Central memory CD8-positive, alpha-beta T cell (primary cell): ENCODE results near the gene CNKSR3.

ENCODE experiments used
- ATAC-seq: fragments of 150-1000 bp; cut with Tn5 transposase; replicated peaks from 2 replicates; pipeline ENCODE4 v1.10.0; 2022; ENCODE audit warnings: mild to moderate bottlenecking, moderate FRiP score, moderate number of reproducible peaks; ENCODE audit not compliant: poor library complexity, severe bottlenecking; ENCODE audit errors: extremely low read depth
- DNase-seq, 2 donors: peaks; one replicate each; pipeline ENCODE4 v3.0.0; 2021; ENCODE audit warnings: low spot score in 2 of 2
- H3K27ac Mint-ChIP-seq: one replicate; pipeline ENCODE4 v1.8.0; 2022; ENCODE audit warnings: low read depth, mild to moderate bottlenecking, moderate library complexity, mixed read lengths
- H3K27me3 Mint-ChIP-seq: one replicate; pipeline ENCODE4 v1.8.0; 2022; ENCODE audit warnings: mixed read lengths
- H3K36me3 Mint-ChIP-seq: one replicate; pipeline ENCODE4 v1.8.0; 2022; ENCODE audit warnings: mild to moderate bottlenecking, moderate library complexity, mixed read lengths; ENCODE audit not compliant: insufficient read depth
- H3K4me1 Mint-ChIP-seq: one replicate; pipeline ENCODE4 v1.8.0; 2022; ENCODE audit warnings: mixed read lengths
- H3K4me3 Mint-ChIP-seq: one replicate; pipeline ENCODE4 v1.8.0; 2022; ENCODE audit warnings: mild to moderate bottlenecking, moderate library complexity, mixed read lengths
- H3K9me3 Mint-ChIP-seq: one replicate; pipeline ENCODE4 v1.8.0; 2022; ENCODE audit warnings: mixed read lengths

The CNKSR3 gene

DNA sequence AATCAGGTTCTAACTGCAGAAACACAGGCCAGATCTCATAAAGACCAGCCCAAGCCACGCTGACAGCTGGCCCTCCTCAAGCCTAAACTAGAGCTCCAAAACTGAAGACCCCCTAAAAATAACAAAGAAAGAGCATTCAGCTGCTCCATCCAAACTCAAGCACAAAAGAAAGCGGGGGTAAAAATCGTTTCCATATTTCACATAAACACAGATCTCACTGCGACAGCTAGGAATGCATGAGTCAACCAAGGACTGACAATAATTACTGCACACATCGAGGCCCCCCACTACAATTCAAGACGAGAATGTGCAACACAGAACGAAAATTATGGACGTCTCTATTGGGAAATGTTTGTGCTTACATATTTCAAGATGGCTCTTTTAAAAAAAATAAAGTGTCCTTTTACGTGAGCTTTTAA lies 31.1 kb downstream of the CNKSR3 start:
- H3K36me3 Mint-ChIP-seq = no peaks in the 10 kb centered on the region
- no peaks in the 10 kb centered on the region for H3K4me1 Mint-ChIP-seq
- DNase-seq (no peak), ATAC-seq (no peak)
- no peak overlapping the region for H3K4me3 Mint-ChIP-seq
- no peaks in the 10 kb centered on the region for H3K9me3 Mint-ChIP-seq
- H3K27me3 Mint-ChIP-seq = peaks cover 11% of the 10 kb centered on the region
- H3K27ac Mint-ChIP-seq = no peak overlapping the region

DNA sequence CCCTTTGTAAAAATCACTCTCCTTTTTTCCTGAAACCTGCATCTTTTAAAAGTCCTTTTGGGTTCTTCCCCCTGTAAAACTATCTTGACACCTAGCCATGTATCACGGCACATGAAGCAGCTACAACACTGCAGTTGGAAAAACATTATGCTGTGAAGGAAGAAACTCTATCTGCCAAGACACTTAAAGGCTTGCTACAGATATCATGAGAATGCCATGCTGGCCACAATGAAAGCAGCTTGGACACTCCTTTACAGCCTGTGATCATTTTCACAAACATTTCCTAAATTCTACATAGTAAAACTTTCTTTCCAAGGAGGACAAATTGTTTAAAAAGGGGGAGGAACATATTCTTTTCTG lies 31.8 kb downstream of the CNKSR3 start:
- DNase-seq = no peak
- H3K9me3 Mint-ChIP-seq = no peaks in the 10 kb centered on the region
- peak overlapping the region; percentile 10 for H3K27ac Mint-ChIP-seq
- no peak for ATAC-seq
- no peaks in the 10 kb centered on the region for H3K36me3 Mint-ChIP-seq
- no peaks in the 10 kb centered on the region for H3K4me1 Mint-ChIP-seq
- H3K27me3 Mint-ChIP-seq = peaks cover 11% of the 10 kb centered on the region
- H3K4me3 Mint-ChIP-seq = no peak overlapping the region

DNA sequence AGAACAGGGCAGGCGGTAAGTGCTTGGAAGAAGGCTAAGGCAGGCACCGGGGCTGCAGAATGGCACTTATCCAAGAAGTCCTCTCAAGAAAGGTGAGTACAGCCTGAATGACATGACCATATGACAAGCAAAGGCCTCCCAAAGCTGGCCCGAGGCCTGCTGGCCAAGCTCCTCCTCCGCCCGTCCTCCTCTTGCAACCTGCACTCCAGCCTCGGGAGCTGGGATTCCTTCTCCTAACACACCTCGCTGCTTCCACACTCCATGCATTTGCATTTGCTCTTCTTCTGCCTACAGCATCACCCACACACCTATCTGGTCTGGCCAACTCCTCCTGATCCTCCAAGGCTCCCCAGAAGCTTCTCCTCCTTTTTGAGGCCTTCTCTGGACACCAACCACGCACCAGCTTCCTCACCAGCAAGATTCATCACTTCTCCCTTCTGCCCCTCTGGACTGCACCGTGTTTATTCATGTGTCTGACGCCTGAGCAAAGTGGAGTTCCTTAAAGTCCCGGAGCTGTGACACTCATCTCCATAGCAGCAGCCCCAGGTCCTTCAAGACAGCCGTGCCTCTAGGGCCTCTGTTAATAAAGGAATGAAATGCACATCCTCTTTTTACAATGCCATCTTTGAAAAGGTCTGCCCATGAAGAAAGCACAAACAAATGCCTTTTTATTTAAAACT lies 32.3 kb downstream of the CNKSR3 start:
- Mint-ChIP-seq H3K36me3 (no peaks in the 10 kb centered on the region), H3K4me1 (no peaks in the 10 kb centered on the region), H3K9me3 (no peaks in the 10 kb centered on the region), H3K4me3 (no peak overlapping the region), H3K27ac (peak overlapping the region; percentile 10), H3K27me3 (peaks cover 14% of the 10 kb centered on the region)
- DNase-seq = no peak
- ATAC-seq = no peak

DNA sequence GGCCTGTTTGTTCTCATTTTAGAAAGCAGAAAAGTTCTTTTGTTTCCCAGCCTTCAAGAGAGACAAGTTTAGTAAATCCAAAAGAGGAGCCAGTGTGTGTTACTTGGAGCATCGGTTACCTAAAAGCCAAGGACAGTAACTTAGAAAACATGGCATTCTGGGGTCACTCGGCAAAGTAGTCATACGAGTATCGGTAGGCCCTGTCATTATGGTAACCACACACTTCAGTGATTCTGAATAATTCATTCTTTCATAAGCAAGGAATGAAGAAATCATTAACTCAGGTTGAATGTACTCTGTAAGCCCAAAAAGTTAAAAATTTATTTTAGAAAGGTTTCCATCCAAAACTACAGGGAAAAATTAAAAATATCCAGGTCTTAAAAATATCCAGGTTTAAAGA lies 34.0 kb downstream of the CNKSR3 start:
- no peak overlapping the region for H3K27ac Mint-ChIP-seq
- H3K27me3 Mint-ChIP-seq = peaks cover 27% of the 10 kb centered on the region
- ATAC-seq = no peak
- no peaks in the 10 kb centered on the region for H3K36me3 Mint-ChIP-seq
- no peak for DNase-seq
- H3K4me1 Mint-ChIP-seq = no peaks in the 10 kb centered on the region
- H3K4me3 Mint-ChIP-seq = no peak overlapping the region
- no peaks in the 10 kb centered on the region for H3K9me3 Mint-ChIP-seq

DNA sequence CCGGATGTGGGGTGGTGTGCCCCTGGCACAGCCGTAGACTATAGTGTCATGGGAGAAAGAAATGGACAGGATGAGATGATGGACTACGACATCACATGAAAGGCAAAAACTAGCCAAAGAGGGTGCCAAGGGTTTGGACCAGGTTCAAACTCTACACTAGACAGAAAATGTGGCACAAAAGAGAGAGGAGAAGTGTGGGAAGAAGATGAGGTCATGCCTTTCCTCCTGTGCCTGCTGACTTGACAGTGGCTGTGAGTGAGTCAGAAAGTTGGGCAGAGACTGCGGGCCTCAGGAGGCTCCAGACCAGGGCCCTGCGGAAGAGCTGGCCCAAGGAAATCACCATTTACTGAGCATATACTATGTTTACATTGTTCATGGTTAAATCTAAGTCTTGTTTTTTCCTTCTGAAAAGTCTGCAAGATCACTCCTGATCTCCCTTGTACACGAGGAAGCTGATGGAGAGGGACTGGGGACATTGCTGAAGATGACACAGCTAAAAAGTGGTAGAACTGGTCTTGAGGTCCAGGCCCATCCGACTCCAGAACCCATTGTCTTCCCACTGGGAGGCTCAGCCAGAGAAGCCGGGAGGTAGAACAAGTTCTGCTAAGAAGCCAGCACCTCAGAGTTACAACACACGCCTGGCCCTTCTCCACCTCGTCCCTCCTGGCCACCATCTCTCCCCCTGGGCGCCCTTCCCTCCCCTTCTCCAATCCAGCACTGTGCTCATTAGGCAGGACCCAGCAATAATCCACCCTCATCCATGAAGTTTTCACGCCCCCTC lies 35.6 kb downstream of the CNKSR3 start:
- Mint-ChIP-seq H3K36me3 (no peaks in the 10 kb centered on the region), H3K9me3 (no peaks in the 10 kb centered on the region), H3K4me1 (no peaks in the 10 kb centered on the region), H3K4me3 (no peak overlapping the region), H3K27ac (no peak overlapping the region), H3K27me3 (peaks cover 27% of the 10 kb centered on the region)
- ATAC-seq (no peak), DNase-seq (no peak)

DNA sequence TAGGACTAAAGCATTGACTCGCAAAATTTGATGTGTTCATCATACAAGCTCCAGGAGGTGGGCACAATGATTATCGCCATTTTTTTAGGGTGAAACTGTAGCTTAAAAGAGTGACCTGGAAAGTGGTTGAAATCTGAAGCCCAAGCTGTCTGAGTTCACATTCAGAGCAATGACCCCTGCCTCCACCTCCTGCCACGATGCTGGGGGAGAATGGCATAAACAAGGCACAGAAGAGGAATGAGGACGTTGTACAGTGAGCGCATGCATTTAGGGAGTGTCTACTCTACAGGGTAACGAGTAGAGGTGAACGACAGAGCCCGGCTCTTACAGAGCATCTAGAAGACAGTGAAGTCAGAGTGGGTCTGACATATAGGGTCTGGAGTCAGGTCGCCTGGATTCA lies 37.2 kb downstream of the CNKSR3 start:
- no peaks in the 10 kb centered on the region for H3K36me3 Mint-ChIP-seq
- DNase-seq (no peak), ATAC-seq (no peak)
- H3K4me3 Mint-ChIP-seq = no peak overlapping the region
- H3K4me1 Mint-ChIP-seq = no peaks in the 10 kb centered on the region
- H3K27ac Mint-ChIP-seq = no peak overlapping the region
- no peaks in the 10 kb centered on the region for H3K9me3 Mint-ChIP-seq
- peaks cover 22% of the 10 kb centered on the region for H3K27me3 Mint-ChIP-seq

DNA sequence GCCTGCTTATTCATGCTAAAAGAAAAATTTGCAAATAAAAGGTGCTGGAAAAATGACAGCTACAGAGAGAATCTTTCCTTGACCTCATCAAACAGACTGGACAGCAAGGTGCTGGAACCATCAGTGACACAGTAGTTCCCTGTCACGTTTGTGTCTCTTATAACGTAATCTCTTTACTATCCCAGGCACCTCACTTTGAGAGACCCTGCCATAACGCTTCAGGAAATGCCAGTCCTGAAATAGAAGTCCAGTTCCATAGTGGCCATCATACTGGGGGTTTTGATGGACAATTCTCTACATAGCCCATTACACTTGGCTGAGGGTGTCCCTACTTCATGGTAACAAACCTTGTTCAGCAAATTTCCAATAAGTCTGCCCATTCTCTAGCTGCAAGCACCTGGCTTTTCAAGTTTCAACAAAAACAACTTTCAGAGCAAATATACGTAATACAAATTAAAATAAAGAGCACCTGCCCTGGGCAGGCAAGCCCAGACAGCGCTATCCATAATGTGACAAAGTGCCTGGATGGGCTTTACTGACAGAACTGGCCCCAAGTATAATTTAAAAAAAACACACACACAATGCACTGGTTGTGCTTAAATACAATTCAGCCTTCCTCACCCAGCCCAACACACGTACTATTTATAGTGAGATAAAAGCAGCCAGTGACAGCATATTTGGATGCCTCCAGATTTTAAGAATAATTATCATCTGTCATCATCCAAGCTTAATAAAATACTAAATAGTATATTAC lies 38.7 kb downstream of the CNKSR3 start:
- ATAC-seq = no peak
- Mint-ChIP-seq H3K36me3 (no peaks in the 10 kb centered on the region), H3K27me3 (peaks cover 15% of the 10 kb centered on the region)

DNA sequence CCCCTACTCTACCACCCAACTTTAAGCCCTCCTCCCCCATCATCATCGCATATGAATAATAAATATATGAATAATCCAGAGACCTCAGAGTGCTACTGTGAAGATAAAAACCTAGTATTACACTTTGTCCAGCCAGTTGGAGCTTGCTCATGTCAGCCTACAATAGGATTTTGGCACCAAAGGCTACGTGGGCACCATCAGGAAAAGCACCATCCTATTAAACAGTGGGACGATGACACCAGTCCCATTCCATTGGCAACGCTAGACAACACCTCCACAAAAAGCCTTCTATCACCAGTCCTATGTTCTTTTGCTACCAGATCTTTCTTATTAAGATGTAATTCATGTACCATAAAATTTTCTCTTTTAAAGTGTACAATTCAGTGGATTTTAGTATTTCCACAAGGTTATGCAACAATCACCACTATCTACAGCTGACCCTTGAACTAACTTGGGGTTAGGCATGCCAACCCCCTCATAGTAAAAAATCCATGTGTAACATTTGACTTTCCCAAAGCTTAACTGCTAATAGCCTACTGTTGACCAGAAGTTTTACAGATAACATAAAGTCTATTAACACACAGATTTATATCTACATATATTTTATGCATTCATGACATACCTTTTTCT lies 41.1 kb downstream of the CNKSR3 start:
- H3K9me3 Mint-ChIP-seq = no peaks in the 10 kb centered on the region
- H3K4me1 Mint-ChIP-seq = no peaks in the 10 kb centered on the region
- ATAC-seq (no peak), DNase-seq (no peak)
- H3K27me3 Mint-ChIP-seq = peaks cover 15% of the 10 kb centered on the region
- no peak overlapping the region for H3K27ac Mint-ChIP-seq
- no peaks in the 10 kb centered on the region for H3K36me3 Mint-ChIP-seq
- no peak overlapping the region for H3K4me3 Mint-ChIP-seq

More for the DNA sequence above, 38.7 kb downstream of the CNKSR3 start:
- Mint-ChIP-seq H3K4me3 (no peak overlapping the region), H3K27ac (no peak overlapping the region), H3K9me3 (no peaks in the 10 kb centered on the region), H3K4me1 (no peaks in the 10 kb centered on the region)
- no peak for DNase-seq

DNA sequence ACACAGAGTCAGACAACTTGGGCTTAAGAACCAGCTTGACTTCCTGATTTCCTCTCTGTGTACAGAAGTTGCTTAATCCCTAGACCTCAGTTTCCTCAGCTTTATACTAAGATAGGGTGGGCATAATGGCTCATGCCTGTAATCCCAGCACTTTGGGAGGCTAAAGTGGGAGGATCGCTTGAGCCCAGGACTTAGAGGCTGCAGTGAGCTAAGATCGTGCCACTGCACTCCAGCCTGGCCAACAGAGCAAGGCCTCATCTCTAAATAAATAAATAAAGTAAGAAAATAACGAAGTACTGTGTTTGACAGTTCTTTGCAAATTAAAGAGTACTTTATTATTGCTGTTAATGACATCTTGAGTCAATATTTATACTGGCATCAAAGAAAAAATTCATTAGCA lies 41.7 kb downstream of the CNKSR3 start:
- Mint-ChIP-seq H3K4me3 (no peak overlapping the region), H3K27ac (no peak overlapping the region), H3K36me3 (no peaks in the 10 kb centered on the region), H3K9me3 (no peaks in the 10 kb centered on the region), H3K27me3 (peaks cover 15% of the 10 kb centered on the region), H3K4me1 (no peaks in the 10 kb centered on the region)
- no peak for ATAC-seq
- DNase-seq = no peak

DNA sequence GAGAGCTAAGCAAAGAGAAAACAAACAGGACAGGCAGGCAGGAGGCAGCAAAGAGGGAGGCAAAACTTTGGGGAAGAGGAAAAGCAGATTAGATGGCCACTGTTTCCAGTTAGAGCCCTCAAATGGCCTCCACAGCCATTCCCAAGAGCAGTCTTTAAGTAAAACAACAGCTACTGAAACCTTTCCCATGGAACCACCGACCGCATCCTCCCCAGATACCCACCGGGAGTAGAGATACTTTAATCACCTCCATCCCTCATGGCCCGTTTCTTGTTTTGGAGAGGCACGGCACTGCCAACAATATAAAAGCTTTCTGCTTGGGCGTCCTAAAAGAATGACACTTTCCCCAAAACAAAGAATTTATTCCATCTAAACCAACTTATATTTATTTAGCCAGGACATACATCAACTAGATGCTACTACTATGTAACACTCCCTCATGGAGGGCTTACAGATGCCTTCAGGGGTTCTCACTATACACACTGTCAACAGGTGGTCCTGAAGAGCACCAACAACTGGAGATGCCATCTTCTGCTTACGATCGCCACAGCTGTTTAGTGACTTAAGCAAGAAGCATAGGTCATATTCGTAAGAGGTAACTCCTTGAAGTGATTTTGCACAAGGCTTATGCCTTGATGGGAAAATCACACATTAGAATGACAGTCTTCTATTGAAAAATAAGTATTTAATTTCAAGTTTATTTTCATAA lies 43.4 kb downstream of the CNKSR3 start:
- no peak overlapping the region for H3K4me3 Mint-ChIP-seq
- ATAC-seq (no peak), DNase-seq (no peak)
- H3K36me3 Mint-ChIP-seq = no peaks in the 10 kb centered on the region
- peaks cover 2% of the 10 kb centered on the region for H3K27me3 Mint-ChIP-seq
- no peaks in the 10 kb centered on the region for H3K9me3 Mint-ChIP-seq
- H3K4me1 Mint-ChIP-seq = no peaks in the 10 kb centered on the region
- H3K27ac Mint-ChIP-seq = no peak overlapping the region

DNA sequence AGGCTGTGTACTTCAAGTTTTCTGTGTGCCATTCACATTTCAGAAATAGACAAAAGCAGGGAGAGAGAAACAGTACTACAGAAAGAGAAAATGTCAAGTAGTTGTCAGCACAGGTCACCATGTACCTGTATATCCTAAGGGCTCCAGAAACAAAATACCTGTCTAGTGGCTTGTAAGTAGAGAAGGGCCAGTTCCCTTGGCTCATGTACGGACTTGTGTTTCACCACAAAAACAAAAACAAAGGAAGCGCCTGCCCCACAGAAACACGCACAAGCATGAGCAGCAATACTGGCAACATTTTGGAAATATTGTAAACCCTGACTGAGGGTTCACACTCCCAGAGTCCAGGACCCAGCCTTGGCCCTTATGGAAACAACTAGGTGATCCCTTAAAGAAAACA lies 44.3 kb downstream of the CNKSR3 start:
- DNase-seq (no peak), ATAC-seq (no peak)
- Mint-ChIP-seq H3K27me3 (no peaks in the 10 kb centered on the region), H3K4me1 (no peaks in the 10 kb centered on the region), H3K36me3 (no peaks in the 10 kb centered on the region), H3K4me3 (no peak overlapping the region), H3K9me3 (no peaks in the 10 kb centered on the region), H3K27ac (no peak overlapping the region)
